Endothelial cell of umbilical vein (primary cell): ENCODE data around the gene NGF. TPM values are rescaled to one million over a fixed set of nuclear protein-coding genes. Genes with fewer than 3 reads are reported as not detected.

ENCODE experiments used
- polyA plus RNA-seq, 4 experiments: library from polyadenylated mRNA; depleted of rRNA in 3 of 4; stranded (reverse) in 3 of 4; unstranded in 1 of 4; fragments of >200 nt; gene quantifications; 2 replicates each; pipeline versions ENCODE4 v1.2.1 to v1.2.3, GENCODE V29; 2011 to 2012; ENCODE audit warnings: missing spikeins in 1 of 4
- total RNA-seq: library from RNA; stranded (reverse); gene quantifications from 2 replicates; pipeline ENCODE4 v1.2.3, GENCODE V29; 2021

NGF gene
- total and polyA plus RNA-seq, 2 donors (not counting 3 experiments of a cell fraction or from before 2014, with no cell fraction given): not detected

Other genes with a start within 250 kb of the NGF start
- 2.4 and 5.0 TPM in 2 replicates for gene TSPAN2, start 248.7 kb downstream of the NGF start, total RNA-seq
- 1.5 and 1.8 TPM in 2 replicates for gene TSPAN2, start 248.7 kb downstream of the NGF start, polyA plus RNA-seq